HepG2 (cell line): ENCODE results near the gene NRSN2. TPM values are rescaled to one million over a fixed set of nuclear protein-coding genes. Genes with fewer than 3 reads are reported as not detected.

Source experiments
- CERS6 ChIP-seq: sonication (generic); formaldehyde crosslinking; IDR thresholded peaks from 2 replicates; pipeline ENCODE4 v1.5.0; 2020; ENCODE audit warnings: missing genetic modification reagents
- GPN1 ChIP-seq: sonication (generic); formaldehyde crosslinking; IDR thresholded peaks from 2 replicates; pipeline ENCODE4 v1.5.1; 2020; ENCODE audit warnings: missing genetic modification reagents, borderline replicate concordance
- HNF4G ChIP-seq, 2 experiments: sonication (generic) in 1 of 2; formaldehyde crosslinking in 1 of 2; IDR thresholded peaks; 2 replicates each; pipeline versions ENCODE4 v1.4.0 to v1.6.1; 2011 to 2020; ENCODE audit warnings: borderline replicate concordance in 2 of 2, low read depth in 2 of 2, mild to moderate bottlenecking in 2 of 2, low read length in 1 of 2, missing genetic modification reagents in 1 of 2, moderate library complexity in 1 of 2
- HNRNPLL ChIP-seq: fragments of 200-400 bp; formaldehyde crosslinking; IDR thresholded peaks from 2 replicates; pipeline ENCODE4 v1.6.1; 2017; ENCODE audit warnings: mild to moderate bottlenecking, low read depth, low read length; ENCODE audit not compliant: poor library complexity, severe bottlenecking
- HOXA7 ChIP-seq: sonication (generic); formaldehyde crosslinking; IDR thresholded peaks from 2 replicates; pipeline ENCODE4 v1.8.1; 2022; ENCODE audit warnings: mild to moderate bottlenecking, missing genetic modification reagents, moderate library complexity
- MAFK ChIP-seq, 2 experiments: IDR thresholded peaks in 1 of 2; conservative IDR thresholded peaks in 1 of 2; 2 replicates each; pipeline ENCODE4 v1.6.1; 2011; ENCODE audit warnings: improper control_type of control experiment in 2 of 2, low read length in 2 of 2
- TEAD3 ChIP-seq: optimal IDR thresholded peaks from 2 replicates; pipeline ENCODE3; 2016; ENCODE audit warnings: borderline replicate concordance
- ZBTB43 ChIP-seq: sonication (generic); formaldehyde crosslinking; conservative IDR thresholded peaks from 2 replicates; pipeline ENCODE4 v1.4.0; 2020; ENCODE audit warnings: missing genetic modification reagents
- ZFP36 ChIP-seq: fragments of 150-350 bp; IDR thresholded peaks from 2 replicates; pipeline ENCODE4 v1.6.1; 2018; ENCODE audit warnings: borderline replicate concordance, low read length, low read depth; ENCODE audit not compliant: partially characterized antibody
- ZNF17 ChIP-seq: sonication (generic); formaldehyde crosslinking; IDR thresholded peaks from 2 replicates; pipeline ENCODE4 v1.5.0; 2020; ENCODE audit warnings: mild to moderate bottlenecking, missing genetic modification reagents
- ZNF18 ChIP-seq: sonication (generic); formaldehyde crosslinking; IDR thresholded peaks from 2 replicates; pipeline ENCODE4 v1.8.0; 2022; ENCODE audit warnings: mild to moderate bottlenecking, missing genetic modification reagents; ENCODE audit not compliant: insufficient replicate concordance
- ZNF441 ChIP-seq: sonication (generic); formaldehyde crosslinking; IDR thresholded peaks from 2 replicates; pipeline ENCODE4 v1.7.0; 2021; ENCODE audit warnings: missing genetic modification reagents, borderline replicate concordance
- ZNF737 ChIP-seq: sonication (generic); formaldehyde crosslinking; IDR thresholded peaks from 2 replicates; pipeline ENCODE4 v1.5.0; 2020; ENCODE audit warnings: missing genetic modification reagents, mild to moderate bottlenecking, borderline replicate concordance
- ZSCAN22 ChIP-seq: sonication (generic); formaldehyde crosslinking; IDR thresholded peaks from 2 replicates; pipeline ENCODE4 v1.4.0; 2020; ENCODE audit warnings: mild to moderate bottlenecking, missing genetic modification reagents
- polyA plus RNA-seq, 8 experiments: library from polyadenylated mRNA; depleted of rRNA in 3 of 8; stranded (reverse) in 7 of 8; unstranded in 1 of 8; fragments of >200 nt; fragmentation: Illumina TruSeq in 4 of 8; extraction: Trizol in 4 of 8; gene quantifications; 2 replicates each; pipeline versions ENCODE4 v1.2.1 to v1.2.3, GENCODE V29; 2011 to 2016; ENCODE audit warnings: low read depth in 4 of 8, missing spikeins in 1 of 8, mixed read lengths in 1 of 8; ENCODE audit not compliant: insufficient read depth in 1 of 8
- total RNA-seq, 5 experiments: library from RNA; depleted of rRNA; stranded (reverse); fragments of >200 nt; fragmentation: Illumina TruSeq; extraction: Trizol; gene quantifications; 2 replicates each; pipeline ENCODE4 v1.2.3, GENCODE V29; 2016; ENCODE audit warnings: low read depth in 1 of 5
- TF ChIP-seq, protein P1 (sequence below): IDR thresholded peaks from 2 replicates; pipeline ENCODE4 v1.6.1; 2016; ENCODE audit warnings: missing compliant biosample characterization, missing genetic modification reagents, borderline replicate concordance
- TF ChIP-seq, protein P2 (sequence below): sonication (generic); formaldehyde crosslinking; IDR thresholded peaks from 2 replicates; pipeline ENCODE4 v1.4.0; 2020; ENCODE audit warnings: missing genetic modification reagents, borderline replicate concordance

Gene NRSN2
- total and polyA plus RNA-seq, 2 of the 13 experiments (the other 11 are each of a cell fraction or from before 2014, with no cell fraction given) = 32.3 to 49.4 TPM

GRCh38 chr20:373171-373890 lies 26.4 kb downstream of the NRSN2 start (continued):
- TF ChIP-seq, protein P1, sequence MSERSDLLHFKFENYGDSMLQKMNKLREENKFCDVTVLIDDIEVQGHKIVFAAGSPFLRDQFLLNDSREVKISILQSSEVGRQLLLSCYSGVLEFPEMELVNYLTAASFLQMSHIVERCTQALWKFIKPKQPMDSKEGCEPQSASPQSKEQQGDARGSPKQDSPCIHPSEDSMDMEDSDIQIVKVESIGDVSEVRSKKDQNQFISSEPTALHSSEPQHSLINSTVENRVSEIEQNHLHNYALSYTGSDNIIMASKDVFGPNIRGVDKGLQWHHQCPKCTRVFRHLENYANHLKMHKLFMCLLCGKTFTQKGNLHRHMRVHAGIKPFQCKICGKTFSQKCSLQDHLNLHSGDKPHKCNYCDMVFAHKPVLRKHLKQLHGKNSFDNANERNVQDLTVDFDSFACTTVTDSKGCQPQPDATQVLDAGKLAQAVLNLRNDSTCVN = no peak
- TF ChIP-seq, protein P2, sequence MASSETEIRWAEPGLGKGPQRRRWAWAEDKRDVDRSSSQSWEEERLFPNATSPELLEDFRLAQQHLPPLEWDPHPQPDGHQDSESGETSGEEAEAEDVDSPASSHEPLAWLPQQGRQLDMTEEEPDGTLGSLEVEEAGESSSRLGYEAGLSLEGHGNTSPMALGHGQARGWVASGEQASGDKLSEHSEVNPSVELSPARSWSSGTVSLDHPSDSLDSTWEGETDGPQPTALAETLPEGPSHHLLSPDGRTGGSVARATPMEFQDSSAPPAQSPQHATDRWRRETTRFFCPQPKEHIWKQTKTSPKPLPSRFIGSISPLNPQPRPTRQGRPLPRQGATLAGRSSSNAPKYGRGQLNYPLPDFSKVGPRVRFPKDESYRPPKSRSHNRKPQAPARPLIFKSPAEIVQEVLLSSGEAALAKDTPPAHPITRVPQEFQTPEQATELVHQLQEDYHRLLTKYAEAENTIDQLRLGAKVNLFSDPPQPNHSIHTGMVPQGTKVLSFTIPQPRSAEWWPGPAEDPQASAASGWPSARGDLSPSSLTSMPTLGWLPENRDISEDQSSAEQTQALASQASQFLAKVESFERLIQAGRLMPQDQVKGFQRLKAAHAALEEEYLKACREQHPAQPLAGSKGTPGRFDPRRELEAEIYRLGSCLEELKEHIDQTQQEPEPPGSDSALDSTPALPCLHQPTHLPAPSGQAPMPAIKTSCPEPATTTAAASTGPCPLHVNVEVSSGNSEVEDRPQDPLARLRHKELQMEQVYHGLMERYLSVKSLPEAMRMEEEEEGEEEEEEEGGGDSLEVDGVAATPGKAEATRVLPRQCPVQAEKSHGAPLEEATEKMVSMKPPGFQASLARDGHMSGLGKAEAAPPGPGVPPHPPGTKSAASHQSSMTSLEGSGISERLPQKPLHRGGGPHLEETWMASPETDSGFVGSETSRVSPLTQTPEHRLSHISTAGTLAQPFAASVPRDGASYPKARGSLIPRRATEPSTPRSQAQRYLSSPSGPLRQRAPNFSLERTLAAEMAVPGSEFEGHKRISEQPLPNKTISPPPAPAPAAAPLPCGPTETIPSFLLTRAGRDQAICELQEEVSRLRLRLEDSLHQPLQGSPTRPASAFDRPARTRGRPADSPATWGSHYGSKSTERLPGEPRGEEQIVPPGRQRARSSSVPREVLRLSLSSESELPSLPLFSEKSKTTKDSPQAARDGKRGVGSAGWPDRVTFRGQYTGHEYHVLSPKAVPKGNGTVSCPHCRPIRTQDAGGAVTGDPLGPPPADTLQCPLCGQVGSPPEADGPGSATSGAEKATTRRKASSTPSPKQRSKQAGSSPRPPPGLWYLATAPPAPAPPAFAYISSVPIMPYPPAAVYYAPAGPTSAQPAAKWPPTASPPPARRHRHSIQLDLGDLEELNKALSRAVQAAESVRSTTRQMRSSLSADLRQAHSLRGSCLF = no peak
- 0 out of 2 replicates have a peak, but pooled peaks have one; percentile 29 for TF ChIP-seq ZNF737 (CRISPR knock-in tag)
- TF ChIP-seq ZBTB43 (CRISPR knock-in tag) = no peak
- TF ChIP-seq ZFP36 = no peak
- TF ChIP-seq MAFK (conservative IDR thresholded peaks at IDR 0.05 in 1 of 2, IDR thresholded peaks at IDR 0.05 in 1 of 2; ENCODE audit: low read length in 2 of 2) = no peak
- TF ChIP-seq HNF4G (IDR thresholded peaks at IDR 0.05; ENCODE audit: borderline replicate concordance, low read depth, low read length) = no peak
- TF ChIP-seq HNF4G (CRISPR knock-in tag; IDR thresholded peaks at IDR 0.05; ENCODE audit: borderline replicate concordance, low read depth) = no peak
- TF ChIP-seq GPN1 (CRISPR knock-in tag) = no peak
- no peak for TF ChIP-seq ZSCAN22 (CRISPR knock-in tag)
- no peak for TF ChIP-seq ZNF18 (CRISPR knock-in tag)
- TF ChIP-seq HOXA7 (CRISPR knock-in tag) = no peak
- TF ChIP-seq TEAD3 (CRISPR knock-in tag) = no peak
- no peak for TF ChIP-seq ZNF441 (CRISPR knock-in tag)
- no peak for TF ChIP-seq ZNF17 (CRISPR knock-in tag)
- no peak for TF ChIP-seq HNRNPLL
- no peak for TF ChIP-seq CERS6 (CRISPR knock-in tag)
